ENCODE data around the gene CSNK2A2.

The CSNK2A2 gene

GRCh38 chr16:58234831-58235595, 37.1 kb upstream of the CSNK2A2 start:
- H3K23ac ChIP-seq (ENCODE audit: low read length): no peak overlapping the region
- no peaks in the 10 kb centered on the region for H3K27me3 ChIP-seq (ENCODE audit: insufficient read depth, low read length, poor library complexity)
- H4K5ac ChIP-seq (ENCODE audit: low read length): no peak overlapping the region
- no peaks in the 10 kb centered on the region for H3K79me1 ChIP-seq (ENCODE audit: low read length)
- no peak overlapping the region for H3K9ac ChIP-seq (ENCODE audit: low read length)
- H3K56ac ChIP-seq (ENCODE audit: low read length): no peak overlapping the region
- no peaks in the 10 kb centered on the region for H3K36me3 ChIP-seq (ENCODE audit: control insufficient read depth, insufficient read depth, low read length)
- H2AK5ac ChIP-seq (ENCODE audit: low read length): no peak overlapping the region
- no peak overlapping the region for H3K27ac ChIP-seq (ENCODE audit: low read depth, low read length)
- no peaks in the 10 kb centered on the region for H3K79me2 ChIP-seq (ENCODE audit: control insufficient read depth, insufficient read depth, low read length)
- H2BK5ac ChIP-seq (ENCODE audit: low read length): no peak overlapping the region
- no peak overlapping the region for H2BK15ac ChIP-seq (replicated peaks; ENCODE audit: low read depth)
- DNase-seq: peak; percentile 50
- no peak overlapping the region for H3K4me3 ChIP-seq (ENCODE audit: low read length)
- no peak overlapping the region for H4K8ac ChIP-seq (ENCODE audit: low read depth, low read length)
- no peak overlapping the region for H2BK120ac ChIP-seq (ENCODE audit: low read depth, low read length)
- no peak overlapping the region for H3K4ac ChIP-seq (ENCODE audit: low read depth, low read length)
- no CpG with 5 or more reads among the region's 10 CpGs for WGBS (ENCODE audit: extremely low coverage, insufficient coverage, low lambda C conversion rate)
- no peak overlapping the region for H3K18ac ChIP-seq (ENCODE audit: low read length)
- H3K4me1 ChIP-seq (ENCODE audit: control insufficient read depth, low read depth, low read length): peaks cover 1% of the 10 kb centered on the region
- no peak overlapping the region for H3K4me2 ChIP-seq (ENCODE audit: low read length)

DNA sequence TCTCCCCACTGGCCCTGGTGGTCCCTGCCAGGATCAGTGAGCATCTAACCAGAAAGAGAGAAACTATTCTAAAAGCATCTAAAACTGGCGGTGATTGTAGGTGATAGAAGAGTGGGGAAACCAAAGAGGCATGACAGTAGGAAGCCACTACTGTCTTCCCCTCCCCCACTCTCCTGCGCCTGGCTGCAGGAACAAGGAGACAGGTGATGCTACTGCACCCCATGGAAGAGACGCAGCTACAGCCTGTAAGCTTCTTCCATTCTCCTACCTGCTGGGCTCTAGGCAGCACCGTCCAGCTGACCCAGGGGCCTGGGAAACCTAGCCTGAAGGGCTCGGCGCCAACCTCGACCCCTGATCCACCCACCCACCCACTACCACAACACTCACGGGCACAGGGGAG, 32.4 kb upstream of the CSNK2A2 start:
- DNase-seq: no peak
- H3K56ac ChIP-seq (ENCODE audit: low read length): no peak overlapping the region
- H2BK120ac ChIP-seq (ENCODE audit: low read depth, low read length): no peak overlapping the region
- no peak overlapping the region for H2BK5ac ChIP-seq (ENCODE audit: low read length)
- H2AK5ac ChIP-seq (ENCODE audit: low read length): no peak overlapping the region
- no peaks in the 10 kb centered on the region for H3K27me3 ChIP-seq (ENCODE audit: insufficient read depth, low read length, poor library complexity)
- H3K4me3 ChIP-seq (ENCODE audit: low read length): no peak overlapping the region
- H3K79me2 ChIP-seq (ENCODE audit: control insufficient read depth, insufficient read depth, low read length): no peaks in the 10 kb centered on the region
- no peak overlapping the region for H4K8ac ChIP-seq (ENCODE audit: low read depth, low read length)
- no peak overlapping the region for H3K18ac ChIP-seq (ENCODE audit: low read length)
- H4K5ac ChIP-seq (ENCODE audit: low read length): no peak overlapping the region
- WGBS (ENCODE audit: extremely low coverage, insufficient coverage, low lambda C conversion rate): no CpG with 5 or more reads among the region's 8 CpGs
- no peak overlapping the region for H3K4me2 ChIP-seq (ENCODE audit: low read length)
- no peak overlapping the region for H2BK15ac ChIP-seq (replicated peaks; ENCODE audit: low read depth)
- H3K23ac ChIP-seq (ENCODE audit: low read length): no peak overlapping the region
- no peaks in the 10 kb centered on the region for H3K79me1 ChIP-seq (ENCODE audit: low read length)
- no peak overlapping the region for H3K9ac ChIP-seq (ENCODE audit: low read length)
- no peak overlapping the region for H3K4ac ChIP-seq (ENCODE audit: low read depth, low read length)
- no peaks in the 10 kb centered on the region for H3K36me3 ChIP-seq (ENCODE audit: control insufficient read depth, insufficient read depth, low read length)
- H3K4me1 ChIP-seq (ENCODE audit: control insufficient read depth, low read depth, low read length): peaks cover 2% of the 10 kb centered on the region
- H3K27ac ChIP-seq (ENCODE audit: low read depth, low read length): no peak overlapping the region

DNA sequence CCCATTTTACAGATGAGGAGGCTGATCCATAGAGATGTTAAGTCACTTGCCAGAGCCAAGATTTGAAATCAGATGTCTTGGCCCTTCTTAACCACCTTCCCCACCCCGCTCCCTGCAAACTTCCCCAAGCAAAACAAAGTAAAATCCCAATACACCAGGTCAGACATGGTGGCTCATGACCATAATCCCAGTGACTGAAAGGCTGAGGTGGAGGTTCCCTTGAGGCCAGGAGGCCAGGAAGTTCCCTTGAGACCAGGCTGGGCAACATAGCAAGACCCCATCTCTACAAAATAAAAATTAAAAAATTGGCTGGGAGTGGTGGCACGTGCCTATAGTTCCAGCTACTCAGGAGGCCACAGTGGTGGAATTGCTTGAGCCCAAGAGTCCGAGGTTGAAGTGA, 28.9 kb upstream of the CSNK2A2 start:
- Histone ChIP-seq H3K9ac (ENCODE audit: low read length) (no peak overlapping the region), H2AK5ac (ENCODE audit: low read length) (no peak overlapping the region), H3K4me1 (ENCODE audit: control insufficient read depth, low read depth, low read length) (peaks cover 5% of the 10 kb centered on the region), H3K27me3 (ENCODE audit: insufficient read depth, low read length, poor library complexity) (no peaks in the 10 kb centered on the region), H3K18ac (ENCODE audit: low read length) (no peak overlapping the region), H3K56ac (ENCODE audit: low read length) (no peak overlapping the region), H3K79me1 (ENCODE audit: low read length) (no peaks in the 10 kb centered on the region), H4K5ac (ENCODE audit: low read length) (no peak overlapping the region), H3K4me2 (ENCODE audit: low read length) (no peak overlapping the region), H3K23ac (ENCODE audit: low read length) (no peak overlapping the region), H4K8ac (ENCODE audit: low read depth, low read length) (no peak overlapping the region), H3K79me2 (ENCODE audit: control insufficient read depth, insufficient read depth, low read length) (no peaks in the 10 kb centered on the region), H2BK15ac (replicated peaks; ENCODE audit: low read depth) (no peak overlapping the region), H2BK5ac (ENCODE audit: low read length) (no peak overlapping the region), H3K4me3 (ENCODE audit: low read length) (no peak overlapping the region), H3K4ac (ENCODE audit: low read depth, low read length) (no peak overlapping the region), H3K36me3 (ENCODE audit: control insufficient read depth, insufficient read depth, low read length) (no peaks in the 10 kb centered on the region), H3K27ac (ENCODE audit: low read depth, low read length) (no peak overlapping the region), H2BK120ac (ENCODE audit: low read depth, low read length) (no peak overlapping the region)
- no peak for DNase-seq
- WGBS (ENCODE audit: extremely low coverage, insufficient coverage, low lambda C conversion rate): no CpG with 5 or more reads among the region's 3 CpGs

GRCh38 chr16:58225965-58226602, 28.2 kb upstream of the CSNK2A2 start:
- H2AK5ac ChIP-seq (ENCODE audit: low read length): no peak overlapping the region
- no peak overlapping the region for H3K4me2 ChIP-seq (ENCODE audit: low read length)
- no peak overlapping the region for H2BK15ac ChIP-seq (replicated peaks; ENCODE audit: low read depth)
- no peak overlapping the region for H2BK5ac ChIP-seq (ENCODE audit: low read length)
- no peaks in the 10 kb centered on the region for H3K79me1 ChIP-seq (ENCODE audit: low read length)
- no peak overlapping the region for H3K18ac ChIP-seq (ENCODE audit: low read length)
- no CpG with 5 or more reads among the region's 8 CpGs for WGBS (ENCODE audit: extremely low coverage, insufficient coverage, low lambda C conversion rate)
- no peak overlapping the region for H3K56ac ChIP-seq (ENCODE audit: low read length)
- no peak overlapping the region for H3K27ac ChIP-seq (ENCODE audit: low read depth, low read length)
- no peak overlapping the region for H2BK120ac ChIP-seq (ENCODE audit: low read depth, low read length)
- H3K9ac ChIP-seq (ENCODE audit: low read length): no peak overlapping the region
- H3K27me3 ChIP-seq (ENCODE audit: insufficient read depth, low read length, poor library complexity): no peaks in the 10 kb centered on the region
- H3K4me3 ChIP-seq (ENCODE audit: low read length): no peak overlapping the region
- no peak overlapping the region for H4K5ac ChIP-seq (ENCODE audit: low read length)
- peaks cover 5% of the 10 kb centered on the region for H3K4me1 ChIP-seq (ENCODE audit: control insufficient read depth, low read depth, low read length)
- no peak overlapping the region for H3K23ac ChIP-seq (ENCODE audit: low read length)
- DNase-seq: no peak
- H4K8ac ChIP-seq (ENCODE audit: low read depth, low read length): no peak overlapping the region
- no peak overlapping the region for H3K4ac ChIP-seq (ENCODE audit: low read depth, low read length)
- H3K79me2 ChIP-seq (ENCODE audit: control insufficient read depth, insufficient read depth, low read length): no peaks in the 10 kb centered on the region
- no peaks in the 10 kb centered on the region for H3K36me3 ChIP-seq (ENCODE audit: control insufficient read depth, insufficient read depth, low read length)

- Histone ChIP-seq H3K27ac (ENCODE audit: low read depth, low read length) (no peak overlapping the region), H3K9ac (ENCODE audit: low read length) (peak overlapping the region; percentile 10), H3K4me1 (ENCODE audit: control insufficient read depth, low read depth, low read length) (peaks cover 3% of the 10 kb centered on the region), H3K23ac (ENCODE audit: low read length) (no peak overlapping the region), H2BK120ac (ENCODE audit: low read depth, low read length) (no peak overlapping the region), H2BK5ac (ENCODE audit: low read length) (no peak overlapping the region), H3K36me3 (ENCODE audit: control insufficient read depth, insufficient read depth, low read length) (no peaks in the 10 kb centered on the region), H2BK15ac (replicated peaks; ENCODE audit: low read depth) (no peak overlapping the region), H3K4me2 (ENCODE audit: low read length) (no peak overlapping the region), H4K5ac (ENCODE audit: low read length) (no peak overlapping the region), H3K79me1 (ENCODE audit: low read length) (no peaks in the 10 kb centered on the region), H3K4ac (ENCODE audit: low read depth, low read length) (no peak overlapping the region), H3K4me3 (ENCODE audit: low read length) (no peak overlapping the region), H3K18ac (ENCODE audit: low read length) (no peak overlapping the region), H3K27me3 (ENCODE audit: insufficient read depth, low read length, poor library complexity) (no peaks in the 10 kb centered on the region), H2AK5ac (ENCODE audit: low read length) (no peak overlapping the region), H3K56ac (ENCODE audit: low read length) (peak overlapping the region; percentile 79), H4K8ac (ENCODE audit: low read depth, low read length) (no peak overlapping the region), H3K79me2 (ENCODE audit: control insufficient read depth, insufficient read depth, low read length) (no peaks in the 10 kb centered on the region)
- peak; percentile 83 for DNase-seq
- no CpG with 5 or more reads among the region's 7 CpGs for WGBS (ENCODE audit: extremely low coverage, insufficient coverage, low lambda C conversion rate)
Measured at GRCh38 chr16:58222532-58223316, 24.8 kb upstream of the CSNK2A2 start.
